ENCODE measurements around the gene TIPARP. TPM values are rescaled to one million over a fixed set of nuclear protein-coding genes. Genes with fewer than 3 reads are reported as not detected.
A peak's percentile ranks its signal among the peaks of the same experiment; 100 is the strongest.

The TIPARP gene
- total RNA-seq, 2 donors from 2014 or later, result 44.4 to 57.3 TPM

DNA sequence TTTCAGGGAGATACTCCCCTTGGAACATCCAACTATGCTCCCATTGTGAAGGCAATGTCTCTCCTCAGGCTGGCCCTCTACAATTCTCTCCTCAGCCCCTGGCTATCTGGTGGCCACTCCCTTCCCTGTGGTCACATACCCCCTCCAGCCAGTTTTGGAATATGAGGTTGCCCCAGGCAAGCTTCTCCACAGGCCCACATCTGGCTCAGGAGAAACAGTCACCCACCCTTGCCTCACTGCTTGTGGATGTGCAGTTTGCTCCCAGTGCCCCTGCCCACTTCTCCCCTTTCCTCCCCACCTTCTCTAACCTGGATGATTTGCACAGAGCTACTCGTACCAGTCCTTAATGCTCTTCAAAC is 15.7 kb upstream of the TIPARP start:
- Mint-ChIP-seq H3K36me3 (ENCODE audit: low read depth) (no peaks in the 10 kb centered on the region), H3K9me3 (no peaks in the 10 kb centered on the region), H3K4me3 (no peak overlapping the region), H3K4me1 (peaks cover 9% of the 10 kb centered on the region), H3K27me3 (no peaks in the 10 kb centered on the region), H3K27ac (no peak overlapping the region)
- ATAC-seq (replicated peaks), result no peak

DNA sequence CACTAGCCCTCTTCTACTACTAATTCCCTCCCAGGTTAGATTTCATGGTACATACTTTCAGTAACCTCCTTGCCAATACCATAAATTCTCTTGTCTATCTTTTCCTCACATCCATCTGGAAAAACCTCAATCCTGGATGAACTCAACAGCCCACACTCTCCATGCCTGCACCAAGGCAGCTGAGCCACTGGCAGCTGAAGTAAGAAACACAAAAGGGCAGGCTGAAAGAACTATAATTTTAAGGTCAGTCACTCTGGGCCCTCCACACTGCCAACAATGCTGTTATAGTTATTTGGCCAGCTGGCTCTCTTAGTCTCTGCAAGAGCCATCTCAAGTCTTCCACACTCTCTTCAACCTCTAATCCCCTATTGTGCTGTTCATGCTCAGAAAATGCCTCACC is 15.1 kb upstream of the TIPARP start:
- Mint-ChIP-seq H3K27ac (no peak overlapping the region), H3K36me3 (ENCODE audit: low read depth) (no peaks in the 10 kb centered on the region), H3K9me3 (no peaks in the 10 kb centered on the region), H3K4me1 (peaks cover 11% of the 10 kb centered on the region), H3K27me3 (no peaks in the 10 kb centered on the region), H3K4me3 (no peak overlapping the region)
- ATAC-seq (replicated peaks), result no peak

GRCh38 chr3:156661155-156661554 is 13.2 kb upstream of the TIPARP start:
- no peak overlapping the region for H3K4me3 Mint-ChIP-seq
- ATAC-seq (replicated peaks), result no peak
- no peaks in the 10 kb centered on the region for H3K27me3 Mint-ChIP-seq
- H3K36me3 Mint-ChIP-seq (ENCODE audit: low read depth), result no peaks in the 10 kb centered on the region
- H3K27ac Mint-ChIP-seq, result no peak overlapping the region
- peaks cover 22% of the 10 kb centered on the region for H3K4me1 Mint-ChIP-seq
- no peaks in the 10 kb centered on the region for H3K9me3 Mint-ChIP-seq

DNA sequence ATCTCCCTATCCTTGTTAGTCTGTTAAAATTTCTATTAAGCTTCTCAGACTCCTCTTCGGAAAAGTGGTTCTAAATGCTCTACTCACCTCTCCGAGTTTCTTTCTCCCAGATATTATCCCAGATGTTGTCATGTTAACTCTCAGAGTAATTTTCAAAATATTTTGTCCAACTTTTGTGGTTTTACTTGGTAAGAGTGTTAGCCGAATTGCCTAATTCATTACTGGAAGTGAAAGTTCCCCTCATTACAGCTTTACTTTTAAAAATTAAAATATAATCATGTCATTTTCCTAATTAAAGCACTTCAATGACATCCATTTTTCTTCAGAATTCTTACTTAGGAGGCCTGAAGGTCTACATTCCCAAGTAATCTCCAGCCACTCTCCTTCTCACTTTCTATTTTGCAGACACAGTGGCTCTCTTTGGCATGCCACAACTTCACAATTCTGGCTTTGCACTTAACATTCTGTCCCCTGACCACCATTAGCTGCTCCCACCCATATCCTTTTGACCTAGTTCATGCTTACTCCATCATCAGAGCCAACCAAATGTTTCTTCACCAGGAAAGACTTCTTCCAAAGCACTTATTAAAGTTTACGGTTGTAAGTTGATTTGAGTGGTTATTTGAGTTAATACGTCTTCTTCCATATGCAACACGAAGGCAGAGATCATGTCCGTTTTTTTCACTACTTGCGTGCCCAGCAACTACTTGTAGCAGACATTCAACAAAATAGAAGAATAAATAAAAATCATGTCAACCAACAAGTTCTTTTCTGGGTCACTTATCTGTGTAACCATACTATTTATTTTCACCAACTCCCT is 10.2 kb upstream of the TIPARP start:
- peak overlapping the region; percentile 81 for H3K27ac Mint-ChIP-seq
- peak overlapping the region; percentile 76 for H3K4me3 Mint-ChIP-seq
- no peak for ATAC-seq (replicated peaks)
- H3K27me3 Mint-ChIP-seq, result no peaks in the 10 kb centered on the region
- H3K9me3 Mint-ChIP-seq, result no peaks in the 10 kb centered on the region
- H3K36me3 Mint-ChIP-seq (ENCODE audit: low read depth), result no peaks in the 10 kb centered on the region
- peaks cover 41% of the 10 kb centered on the region for H3K4me1 Mint-ChIP-seq

GRCh38 chr3:156664831-156665178 is 9.6 kb upstream of the TIPARP start:
- H3K36me3 Mint-ChIP-seq (ENCODE audit: low read depth), result no peaks in the 10 kb centered on the region
- peak overlapping the region; percentile 81 for H3K27ac Mint-ChIP-seq
- peak; percentile 56 for ATAC-seq (replicated peaks)
- H3K9me3 Mint-ChIP-seq, result no peaks in the 10 kb centered on the region
- peak overlapping the region; percentile 76 for H3K4me3 Mint-ChIP-seq
- no peaks in the 10 kb centered on the region for H3K27me3 Mint-ChIP-seq
- peaks cover 41% of the 10 kb centered on the region for H3K4me1 Mint-ChIP-seq

DNA sequence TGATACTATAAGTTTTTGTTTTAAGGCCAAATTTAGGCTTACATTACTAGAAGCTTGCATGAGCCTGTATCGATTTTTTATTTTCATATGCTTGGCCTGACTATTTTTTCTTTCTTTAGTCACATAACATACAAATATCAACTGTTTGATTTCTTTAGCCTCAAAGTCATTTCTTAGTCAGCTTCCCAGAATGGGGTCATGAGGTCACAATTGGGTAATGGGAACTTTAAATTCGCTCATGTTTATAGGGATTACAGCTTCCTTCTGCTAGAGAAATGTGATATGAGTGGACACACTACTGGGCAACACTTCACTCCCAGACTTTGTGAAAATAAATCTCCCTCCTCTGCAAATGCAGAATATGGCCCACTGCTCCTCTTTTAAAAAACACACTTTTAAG is 9.1 kb upstream of the TIPARP start:
- H3K4me3 Mint-ChIP-seq, result peak overlapping the region; percentile 76

GRCh38 chr3:156666073-156666472 is 8.3 kb upstream of the TIPARP start:
- no peaks in the 10 kb centered on the region for H3K9me3 Mint-ChIP-seq
- H3K36me3 Mint-ChIP-seq (ENCODE audit: low read depth), result no peaks in the 10 kb centered on the region
- peak overlapping the region; percentile 76 for H3K4me3 Mint-ChIP-seq
- H3K4me1 Mint-ChIP-seq, result peaks cover 40% of the 10 kb centered on the region
- peak overlapping the region; percentile 81 for H3K27ac Mint-ChIP-seq
- no peaks in the 10 kb centered on the region for H3K27me3 Mint-ChIP-seq
- ATAC-seq (replicated peaks), result no peak

More for the DNA sequence above, 9.1 kb upstream of the TIPARP start:
- ATAC-seq (replicated peaks), result peak; percentile 36
- no peaks in the 10 kb centered on the region for H3K36me3 Mint-ChIP-seq (ENCODE audit: low read depth)
- peaks cover 41% of the 10 kb centered on the region for H3K4me1 Mint-ChIP-seq
- peak overlapping the region; percentile 81 for H3K27ac Mint-ChIP-seq
- no peaks in the 10 kb centered on the region for H3K9me3 Mint-ChIP-seq
- no peaks in the 10 kb centered on the region for H3K27me3 Mint-ChIP-seq

DNA sequence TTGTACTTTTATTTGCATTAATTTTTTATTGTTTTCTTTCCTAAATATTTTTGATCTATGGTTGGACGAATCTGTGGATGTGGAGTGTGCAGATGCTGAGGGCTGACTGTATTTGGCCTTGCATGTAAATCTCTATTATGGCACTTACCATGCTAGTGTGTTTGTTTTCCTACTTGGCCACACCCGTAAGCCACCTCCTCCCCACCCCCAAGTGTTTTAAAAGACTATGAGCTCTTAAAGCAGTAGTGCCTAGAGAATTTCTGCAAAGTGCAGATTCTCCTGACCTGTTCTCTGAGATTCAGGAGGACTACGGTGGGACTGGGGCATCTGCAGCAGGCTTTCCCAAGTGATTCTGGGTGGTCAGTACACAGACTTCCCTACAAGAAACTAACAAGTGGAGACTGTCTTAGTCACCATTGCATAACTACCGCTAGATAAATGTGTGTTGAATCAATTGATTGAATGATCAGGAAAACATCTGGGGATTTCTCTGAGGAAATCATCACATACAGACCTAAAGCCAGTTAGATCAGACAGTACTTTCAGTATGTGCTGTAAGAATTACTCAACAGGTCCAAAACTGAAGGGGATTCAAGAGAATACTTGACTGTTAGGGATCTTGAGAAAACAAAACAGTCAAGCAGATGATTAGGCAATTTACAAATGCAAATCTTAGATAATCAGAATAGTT is 6.2 kb upstream of the TIPARP start:
- Mint-ChIP-seq H3K27me3 (no peaks in the 10 kb centered on the region), H3K4me1 (peaks cover 42% of the 10 kb centered on the region), H3K9me3 (no peaks in the 10 kb centered on the region), H3K36me3 (ENCODE audit: low read depth) (no peaks in the 10 kb centered on the region), H3K27ac (peak overlapping the region; percentile 53), H3K4me3 (peak overlapping the region; percentile 64)
- ATAC-seq (replicated peaks), result peak; percentile 82

GRCh38 chr3:156670077-156670476 is 4.3 kb upstream of the TIPARP start:
- Mint-ChIP-seq H3K36me3 (ENCODE audit: low read depth) (peaks cover 9% of the 10 kb centered on the region), H3K27me3 (no peaks in the 10 kb centered on the region), H3K4me3 (no peak overlapping the region), H3K27ac (no peak overlapping the region), H3K4me1 (peaks cover 41% of the 10 kb centered on the region), H3K9me3 (no peaks in the 10 kb centered on the region)
- no peak for ATAC-seq (replicated peaks)

DNA sequence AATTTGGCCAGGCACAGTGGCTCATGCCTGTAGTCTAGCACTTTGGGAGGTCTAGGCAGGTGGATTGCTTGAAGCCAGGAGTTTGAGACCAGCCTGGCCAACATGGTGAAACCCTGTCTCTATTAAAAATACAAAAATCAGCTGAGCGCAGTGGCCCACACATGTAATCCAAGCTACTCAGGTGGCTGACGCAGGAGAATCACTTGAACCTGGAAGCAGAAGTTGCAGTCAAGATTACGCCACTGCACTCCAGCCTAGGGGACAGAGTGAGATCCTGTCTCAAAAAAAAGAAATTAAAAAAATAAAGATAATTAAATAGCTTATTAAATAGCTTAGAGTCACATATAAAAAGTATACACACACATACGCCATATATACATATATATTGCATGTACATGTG is 3.7 kb upstream of the TIPARP start:
- H3K27me3 Mint-ChIP-seq, result no peaks in the 10 kb centered on the region
- H3K27ac Mint-ChIP-seq, result no peak overlapping the region
- H3K4me3 Mint-ChIP-seq, result no peak overlapping the region
- peaks cover 36% of the 10 kb centered on the region for H3K4me1 Mint-ChIP-seq
- ATAC-seq (replicated peaks), result no peak
- H3K36me3 Mint-ChIP-seq (ENCODE audit: low read depth), result peaks cover 15% of the 10 kb centered on the region
- no peaks in the 10 kb centered on the region for H3K9me3 Mint-ChIP-seq

GRCh38 chr3:156673732-156674045 is 701 bp upstream of the TIPARP start:
- peaks cover 46% of the 10 kb centered on the region for H3K36me3 Mint-ChIP-seq (ENCODE audit: low read depth)
- no peaks in the 10 kb centered on the region for H3K9me3 Mint-ChIP-seq
- peak overlapping the region; percentile 93 for H3K27ac Mint-ChIP-seq
- peaks cover 37% of the 10 kb centered on the region for H3K4me1 Mint-ChIP-seq
- no peaks in the 10 kb centered on the region for H3K27me3 Mint-ChIP-seq
- peak overlapping the region; percentile 93 for H3K4me3 Mint-ChIP-seq
- no peak for ATAC-seq (replicated peaks)

DNA sequence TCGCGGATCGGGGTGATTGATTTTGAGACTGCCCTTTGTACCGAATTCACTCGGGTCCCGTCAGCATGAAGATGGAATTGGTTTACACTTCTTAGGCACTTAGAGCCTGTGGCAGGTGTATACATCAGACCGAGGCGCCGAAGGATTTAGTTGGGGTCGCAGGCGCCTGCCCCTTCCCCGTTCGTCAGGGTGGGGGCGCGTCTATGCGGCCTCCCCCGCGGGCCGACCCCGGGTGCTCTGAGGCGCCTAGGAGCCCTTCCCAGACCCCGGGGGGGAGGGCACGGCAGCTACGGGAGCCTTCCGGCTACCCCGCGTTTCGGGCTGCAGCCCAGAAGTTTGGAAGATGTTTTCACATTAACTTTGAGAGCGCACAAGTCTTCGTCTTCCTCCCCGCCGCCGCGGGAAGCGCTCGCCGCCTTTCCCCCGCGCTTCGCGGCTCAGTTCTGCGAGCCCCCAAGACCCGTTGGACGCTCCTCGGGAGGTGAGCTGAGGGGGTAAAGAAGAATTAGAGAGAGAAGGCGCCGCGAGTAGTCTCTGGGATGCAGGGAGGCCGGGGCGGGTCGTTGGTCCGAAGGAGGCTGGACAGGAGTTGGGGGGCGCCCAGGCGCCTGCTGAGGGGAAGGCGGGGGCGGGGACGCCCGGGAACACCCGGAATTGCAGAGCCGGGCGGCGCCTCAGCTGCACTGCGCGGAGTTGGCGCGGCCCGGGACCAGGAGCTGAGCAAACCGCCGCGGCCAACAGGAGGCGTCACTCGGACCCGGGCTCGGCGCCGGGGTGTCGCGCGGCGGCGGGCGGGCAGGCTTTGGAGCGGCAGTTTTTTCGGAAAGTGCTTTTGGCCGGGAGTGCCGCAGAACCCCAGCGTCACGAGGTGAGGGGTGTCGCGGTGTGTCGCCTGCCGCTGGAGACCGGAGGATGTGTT is 780 bp downstream of the TIPARP start:
- Mint-ChIP-seq H3K36me3 (ENCODE audit: low read depth) (peaks cover 60% of the 10 kb centered on the region), H3K4me1 (peaks cover 43% of the 10 kb centered on the region), H3K4me3 (peak overlapping the region; percentile 93), H3K9me3 (no peaks in the 10 kb centered on the region), H3K27me3 (no peaks in the 10 kb centered on the region), H3K27ac (peak overlapping the region; percentile 97)
- ATAC-seq (replicated peaks), result peak; percentile 5

DNA sequence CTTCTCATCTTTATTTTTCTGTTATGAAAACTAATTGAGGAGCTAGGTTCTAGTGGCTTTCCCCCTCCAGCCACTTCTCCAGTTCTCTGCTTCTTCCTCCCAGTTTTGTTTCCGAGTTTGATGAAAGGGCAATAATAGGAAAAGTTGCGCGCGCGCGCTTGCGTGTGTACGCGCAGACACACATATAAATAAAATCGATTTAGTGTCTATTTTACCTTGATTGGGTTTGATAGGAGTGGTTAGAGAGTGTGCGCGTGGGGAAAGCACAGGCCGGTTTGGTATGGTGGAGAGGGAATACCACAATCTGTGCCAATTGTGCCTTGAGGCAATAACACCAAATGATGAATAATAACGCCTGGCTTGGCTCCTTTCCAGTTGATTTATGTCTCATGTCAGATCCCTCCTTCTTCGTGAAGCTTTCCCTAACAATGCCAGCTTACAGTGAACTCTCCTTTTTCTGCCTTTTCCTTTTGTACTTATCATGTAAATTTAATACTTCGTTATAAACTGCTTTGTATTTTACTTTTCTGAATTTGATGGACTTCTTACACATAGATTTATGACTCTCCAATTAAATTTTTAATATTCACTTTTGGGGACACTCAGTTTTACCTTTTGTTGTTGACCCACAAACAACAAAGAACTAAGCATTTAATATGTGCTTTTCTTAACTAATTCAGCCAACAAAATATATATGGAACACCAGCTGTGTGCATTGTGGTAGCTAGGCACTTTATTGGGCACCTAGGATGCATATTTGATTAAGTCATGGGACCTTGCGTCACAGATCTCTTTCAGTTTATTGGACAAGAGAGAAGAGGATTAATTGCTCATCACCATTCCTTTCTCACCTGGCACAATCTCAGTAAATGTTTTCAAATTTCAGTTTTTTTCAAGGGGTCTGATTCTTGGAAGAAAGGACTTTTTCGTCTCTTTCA is 1.7 kb downstream of the TIPARP start:
- Mint-ChIP-seq H3K4me1 (peaks cover 52% of the 10 kb centered on the region), H3K9me3 (no peaks in the 10 kb centered on the region), H3K36me3 (ENCODE audit: low read depth) (peaks cover 70% of the 10 kb centered on the region), H3K27me3 (no peaks in the 10 kb centered on the region), H3K4me3 (peak overlapping the region; percentile 93), H3K27ac (peak overlapping the region; percentile 97)
- ATAC-seq (replicated peaks), result peak; percentile 8

All from activated T-helper 17 cell treated with anti-CD3 and anti-CD28 coated beads, Interleukin-2, amount 50 U/mL, for 72 hours (primary cell).